UCSD-AML1 (cell line): ENCODE measurements around the gene REPIN1.

Experiments used
- DNase-seq: peaks from one replicate; lab custom pipeline; 2025; ENCODE audit not compliant: unreplicated experiment; lab: John Stamatoyannopoulos, UW

Gene REPIN1

DNA sequence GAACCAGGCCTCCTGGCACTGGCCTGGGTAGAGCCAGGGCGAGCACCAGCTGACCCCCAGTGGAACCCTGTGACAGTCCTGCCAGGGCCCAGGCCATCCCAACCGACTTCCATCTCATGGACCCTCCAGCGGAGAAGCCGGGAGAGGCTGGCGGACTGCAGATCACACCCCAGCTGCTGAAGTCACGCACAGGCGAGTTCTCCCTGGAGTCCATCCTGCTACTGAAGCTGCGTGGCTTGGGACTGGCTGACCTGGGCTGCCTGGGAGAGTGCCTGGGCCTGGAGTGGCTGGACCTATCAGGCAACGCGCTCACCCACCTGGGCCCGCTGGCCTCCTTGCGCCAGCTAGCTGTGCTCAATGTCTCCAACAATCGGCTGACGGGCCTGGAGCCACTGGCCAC, 31.9 kb upstream of the REPIN1 start:
- DNase-seq, result no peak

DNA sequence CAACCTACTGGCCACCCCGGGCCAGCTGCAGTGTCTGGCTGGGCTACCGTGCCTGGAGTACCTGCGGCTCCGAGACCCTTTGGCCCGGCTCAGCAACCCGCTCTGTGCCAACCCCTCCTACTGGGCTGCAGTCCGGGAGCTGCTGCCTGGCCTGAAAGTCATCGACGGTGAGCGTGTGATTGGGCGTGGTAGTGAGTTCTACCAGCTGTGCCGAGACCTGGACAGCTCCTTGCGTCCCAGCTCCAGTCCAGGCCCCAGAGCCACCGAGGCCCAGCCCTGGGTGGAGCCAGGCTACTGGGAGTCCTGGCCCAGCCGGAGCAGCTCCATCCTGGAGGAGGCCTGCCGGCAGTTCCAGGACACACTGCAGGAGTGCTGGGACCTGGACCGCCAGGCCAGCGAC, 31.4 kb upstream of the REPIN1 start:
- no peak for DNase-seq

DNA sequence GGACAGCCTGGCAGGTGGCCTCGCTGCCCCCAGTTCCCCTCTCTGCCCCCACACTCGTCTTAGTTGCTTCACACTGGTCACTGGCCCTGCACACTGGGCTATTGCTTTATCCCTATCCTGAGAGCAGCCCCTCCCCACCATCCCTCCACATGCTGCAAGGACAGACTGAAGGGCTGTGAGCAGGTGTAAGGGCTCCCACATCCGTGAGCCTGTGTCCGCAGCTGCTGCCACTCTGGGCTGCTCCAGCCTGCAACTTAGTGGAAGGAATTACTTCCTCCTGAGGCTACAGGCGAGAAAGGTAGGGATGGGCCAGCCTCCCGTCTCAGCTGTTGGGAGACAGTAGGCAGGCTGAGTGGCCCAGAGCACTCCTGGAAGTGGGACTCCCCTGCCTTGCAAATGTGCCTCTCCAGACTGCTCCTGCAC, 31.0 kb upstream of the REPIN1 start:
- no peak for DNase-seq

DNA sequence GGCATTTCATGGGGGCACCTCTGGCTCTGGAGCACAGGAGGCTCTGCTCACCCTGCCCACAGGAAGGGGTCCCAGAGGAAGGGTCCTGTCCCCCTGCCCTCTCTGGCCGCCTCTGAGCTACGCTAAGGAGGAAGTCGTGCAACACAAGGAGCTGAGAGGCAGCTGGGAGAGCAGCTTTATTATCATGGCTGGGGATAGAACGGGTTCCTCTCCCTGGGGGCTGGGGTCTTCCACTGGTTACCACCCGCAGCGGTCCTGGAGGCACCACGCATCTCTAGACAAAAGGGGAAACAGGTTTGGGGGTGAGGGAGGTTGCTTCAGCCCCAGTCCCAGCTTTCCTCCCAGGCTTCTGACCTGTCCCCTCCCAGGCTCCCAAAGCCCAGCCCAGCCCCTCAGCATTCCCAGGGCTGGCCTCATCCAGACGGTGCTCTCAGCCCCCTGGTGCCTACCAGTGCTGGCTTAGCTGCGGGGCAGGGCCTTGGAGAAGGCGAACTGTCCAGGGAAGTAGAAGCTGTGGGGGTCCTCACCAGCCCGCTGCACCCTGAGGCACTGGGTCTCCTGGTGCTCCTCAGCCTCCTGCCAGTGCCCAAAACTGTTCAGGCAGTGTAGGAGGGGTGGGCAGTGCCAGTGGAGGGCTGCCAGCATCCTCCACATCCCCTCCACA, 30.3 kb upstream of the REPIN1 start:
- no peak for DNase-seq

DNA sequence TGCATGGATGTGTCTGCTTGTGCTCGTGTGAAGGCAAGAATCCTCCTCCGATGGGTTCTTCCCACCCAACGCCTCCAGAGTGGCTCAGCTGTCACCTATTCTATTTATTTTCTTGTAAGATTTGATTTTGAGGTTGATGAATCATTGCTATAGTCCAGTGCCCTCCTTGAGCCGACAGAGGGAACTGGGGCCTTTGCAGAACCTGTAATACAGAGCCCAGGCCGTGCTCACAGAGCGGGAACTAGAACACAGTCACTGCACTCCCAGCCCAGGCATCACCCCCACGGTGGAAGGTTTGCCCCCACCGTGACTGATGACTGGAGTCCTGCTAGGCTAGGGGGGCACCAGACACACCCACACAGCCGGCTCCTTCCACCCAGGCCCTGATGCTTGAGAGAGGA, 29.2 kb upstream of the REPIN1 start:
- DNase-seq, result no peak

DNA sequence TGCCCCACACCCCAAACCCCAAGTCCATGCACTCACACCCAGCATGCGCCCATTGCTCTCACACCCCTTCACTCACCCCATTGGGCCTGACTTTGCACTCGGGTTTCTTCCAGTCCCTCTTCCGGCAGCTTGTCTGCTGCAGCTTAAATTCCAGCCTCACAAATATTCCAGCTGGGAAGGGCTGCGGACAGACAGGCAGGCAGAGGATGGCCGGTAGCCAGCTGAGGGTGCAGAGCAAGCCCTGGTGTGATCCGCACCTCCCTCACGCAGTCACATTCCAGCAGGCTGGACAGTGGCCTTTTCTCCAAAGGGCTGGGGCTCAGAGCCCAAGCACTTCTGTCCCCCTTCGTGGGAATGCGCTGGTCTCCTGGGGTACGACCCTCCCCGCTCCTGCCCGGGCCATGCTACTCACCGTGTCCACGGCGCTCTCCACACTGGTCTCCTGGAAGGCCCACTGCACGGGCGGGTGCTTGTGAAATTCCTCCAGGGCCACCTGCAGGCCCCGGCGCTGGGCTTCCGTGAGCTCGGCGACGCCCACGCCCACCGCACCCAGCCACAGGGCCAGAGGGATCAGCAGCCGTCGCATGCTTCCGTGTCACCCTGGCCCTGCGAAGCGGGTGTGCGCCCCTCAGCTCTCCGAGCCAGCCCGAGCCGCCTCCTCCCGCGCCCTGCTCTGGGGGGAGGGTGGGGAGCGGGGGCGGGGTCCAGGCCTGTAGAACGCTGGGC, 28.4 kb upstream of the REPIN1 start:
- no peak for DNase-seq

DNA sequence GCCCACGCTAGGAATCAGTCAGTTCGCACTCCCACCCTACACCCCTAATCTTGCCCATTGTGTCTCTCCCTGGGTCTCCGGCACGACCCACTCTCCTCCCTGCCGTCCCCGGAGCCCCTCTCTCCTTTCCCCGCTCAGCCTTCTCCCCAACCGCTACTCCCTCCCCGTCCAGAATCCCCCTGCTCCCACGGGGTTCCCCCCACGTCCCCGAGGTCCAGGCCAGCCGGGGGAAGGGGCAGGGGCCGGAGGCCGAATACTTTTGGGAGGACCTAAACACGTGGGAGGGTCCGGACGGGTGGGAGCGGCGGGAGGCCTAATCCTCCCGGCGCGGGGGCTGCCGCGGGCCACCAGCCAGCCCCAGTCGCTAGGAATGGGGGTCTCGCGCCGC, 27.8 kb upstream of the REPIN1 start:
- DNase-seq, result no peak

DNA sequence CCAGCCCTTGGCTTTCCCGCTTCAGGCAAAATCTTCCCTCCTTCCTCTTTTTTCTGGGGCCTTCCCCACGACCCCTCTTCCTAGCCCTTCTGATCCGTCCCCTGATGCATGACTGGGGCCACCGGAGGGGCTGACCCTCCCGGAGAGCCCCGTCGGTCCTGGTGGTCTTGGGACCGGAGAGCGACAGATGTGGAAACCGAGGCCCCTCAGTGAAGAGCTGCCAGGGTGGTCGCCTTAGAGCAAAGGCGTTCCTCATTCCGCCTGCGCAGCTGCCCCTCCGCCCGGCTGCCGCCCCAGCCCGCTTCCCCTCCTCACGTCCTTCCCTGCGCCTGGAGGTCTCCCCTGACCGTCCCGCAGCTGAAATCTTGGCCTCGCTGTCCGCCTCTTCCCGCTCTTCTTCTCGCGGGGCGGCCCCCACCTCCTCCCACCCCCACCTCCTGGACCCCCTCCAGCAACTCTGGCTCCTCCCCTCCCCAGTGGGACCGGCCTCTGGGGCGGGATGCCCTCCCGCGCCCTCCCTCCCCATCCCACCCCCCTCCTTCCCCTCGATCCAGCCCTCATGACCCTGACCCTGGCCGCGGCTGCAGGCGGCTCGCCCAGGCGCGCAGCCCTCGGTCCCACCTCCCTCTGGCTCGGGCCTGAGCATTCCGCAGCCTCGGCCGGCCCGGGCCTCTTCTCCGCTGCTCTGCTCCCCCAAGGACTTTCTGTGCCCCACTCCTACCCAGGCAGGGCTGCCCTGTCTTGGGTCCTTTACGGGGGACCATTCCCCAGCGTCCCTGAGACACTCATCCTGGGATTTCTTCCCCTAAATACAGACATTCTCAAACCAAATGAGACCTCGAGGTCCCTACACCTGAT, 27.1 kb upstream of the REPIN1 start, which contains the start of gene RARRES2:
Gene RARRES2, minus strand, starts transcription at position 367 of the 858 bp plus-strand sequence. CDS start 1,020 bp downstream, outside the sequence.
- DNase-seq, result no peak

DNA sequence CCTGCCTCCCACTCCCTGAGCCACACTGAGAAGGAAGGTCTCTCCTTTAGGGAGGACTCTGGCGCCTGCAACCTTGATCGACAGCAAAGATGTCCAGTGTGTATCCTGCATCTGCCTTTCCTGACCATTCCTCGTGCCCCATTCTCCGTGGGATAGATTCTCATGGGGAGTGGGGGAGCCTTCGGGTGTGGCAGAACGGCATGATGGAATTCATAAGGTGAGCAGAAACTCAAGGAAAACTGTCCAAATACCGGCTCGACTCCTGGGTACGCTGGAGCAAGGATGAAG, 26.6 kb upstream of the REPIN1 start:
- DNase-seq, result no peak

DNA sequence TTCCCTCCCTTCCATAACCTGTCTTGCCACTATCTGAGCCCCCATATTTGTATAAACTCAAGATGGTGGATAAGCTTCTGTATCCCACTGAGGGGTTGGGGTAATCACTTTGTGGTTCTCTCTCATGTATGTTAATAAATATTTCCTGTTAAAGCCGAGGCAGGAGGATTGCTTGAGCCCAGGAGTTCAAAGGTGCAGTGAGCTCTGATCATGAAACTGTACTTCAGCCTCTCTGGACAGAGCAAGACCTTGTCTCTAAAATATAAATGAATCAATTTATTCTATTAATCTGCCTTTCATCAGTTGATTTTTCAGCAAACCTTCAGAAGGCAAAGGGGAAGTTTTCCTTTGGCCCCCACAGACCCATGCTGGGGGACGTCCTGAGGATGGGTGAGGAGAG, 25.4 kb upstream of the REPIN1 start:
- DNase-seq, result no peak

DNA sequence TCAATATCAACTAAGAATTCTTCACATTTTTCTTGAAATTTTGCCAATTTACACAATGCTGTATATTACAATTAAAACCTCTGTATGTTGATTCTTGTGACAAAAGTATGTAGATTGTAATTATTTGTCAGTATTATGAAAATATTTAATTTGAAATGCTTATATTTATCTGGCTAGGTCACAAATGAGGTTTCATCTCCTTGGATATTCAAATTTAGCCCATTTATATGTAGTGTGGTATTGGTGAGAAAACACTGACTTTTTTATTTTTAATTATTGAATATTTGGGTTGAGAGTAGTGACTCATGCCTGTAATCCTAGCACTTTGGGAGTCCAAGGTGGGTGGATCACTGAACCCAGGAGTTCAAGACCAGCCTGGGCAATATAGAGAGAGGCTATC, 24.3 kb upstream of the REPIN1 start:
- no peak for DNase-seq

DNA sequence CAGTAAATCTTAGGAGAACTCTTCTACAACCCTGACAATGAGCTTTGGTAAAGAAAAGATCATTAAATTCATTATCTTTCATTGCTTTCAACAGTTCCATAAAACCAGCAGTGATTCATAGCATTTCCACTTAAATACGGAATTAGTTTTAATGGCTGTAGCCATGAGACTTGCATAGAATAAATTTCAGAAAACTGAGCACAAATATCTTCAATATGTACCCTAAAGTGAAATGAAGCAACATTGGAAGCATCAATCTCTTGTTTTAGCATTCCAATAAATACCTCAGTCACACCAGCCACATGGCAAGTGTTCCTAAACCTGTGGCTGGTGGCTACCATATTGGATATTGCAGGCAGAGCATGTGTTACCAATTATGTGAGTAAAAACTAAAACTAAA, 23.6 kb upstream of the REPIN1 start:
- no peak for DNase-seq

DNA sequence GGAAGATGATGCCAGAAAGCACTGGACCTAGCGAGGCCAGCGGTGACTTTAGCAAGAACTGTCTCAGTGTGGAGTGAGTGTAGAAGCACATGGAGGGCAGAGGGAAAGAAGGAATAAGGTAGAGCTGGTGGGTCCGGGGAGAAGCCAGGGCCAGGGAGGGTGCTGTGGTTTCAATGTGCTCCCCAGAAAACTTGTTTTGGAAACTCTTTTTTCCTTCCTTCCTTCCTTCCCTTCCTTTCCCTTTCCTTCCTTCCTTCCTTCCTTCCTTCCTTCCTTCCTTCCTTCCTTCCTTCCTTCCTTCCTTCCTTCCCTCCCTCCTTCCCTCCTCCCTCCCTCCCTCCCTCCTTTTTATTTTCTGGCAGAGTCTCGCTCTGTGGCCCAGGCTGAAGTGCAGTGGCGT, 21.7 kb upstream of the REPIN1 start:
- DNase-seq, result no peak

DNA sequence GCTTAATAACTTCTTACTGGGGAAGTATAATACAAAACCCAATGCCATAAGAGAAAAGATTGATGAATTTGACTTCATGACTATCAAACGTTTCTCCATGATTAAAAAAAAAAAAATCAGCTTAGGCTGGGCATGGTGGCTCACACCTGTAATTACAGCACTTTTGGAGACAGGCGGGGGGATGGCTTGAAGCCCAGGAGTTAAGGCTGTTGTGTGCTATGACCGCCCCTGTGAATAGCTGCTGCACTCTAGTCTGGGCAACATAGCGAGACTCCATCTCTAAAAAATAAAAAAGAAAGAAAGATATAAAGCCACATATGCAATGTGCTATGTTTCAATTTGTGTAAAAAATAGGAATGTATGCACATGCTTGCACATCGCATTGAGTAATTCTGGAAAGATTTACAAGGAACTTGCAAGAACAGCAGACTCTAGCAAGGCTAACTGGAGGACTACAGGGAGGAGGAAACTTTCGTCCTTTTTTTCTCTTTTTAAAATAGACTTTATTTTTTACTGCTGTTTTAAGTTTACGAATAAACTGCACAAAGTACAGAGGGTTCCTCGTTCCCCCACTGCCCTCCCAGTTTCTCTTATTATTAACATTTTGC, 16.9 kb upstream of the REPIN1 start:
- DNase-seq, result no peak

DNA sequence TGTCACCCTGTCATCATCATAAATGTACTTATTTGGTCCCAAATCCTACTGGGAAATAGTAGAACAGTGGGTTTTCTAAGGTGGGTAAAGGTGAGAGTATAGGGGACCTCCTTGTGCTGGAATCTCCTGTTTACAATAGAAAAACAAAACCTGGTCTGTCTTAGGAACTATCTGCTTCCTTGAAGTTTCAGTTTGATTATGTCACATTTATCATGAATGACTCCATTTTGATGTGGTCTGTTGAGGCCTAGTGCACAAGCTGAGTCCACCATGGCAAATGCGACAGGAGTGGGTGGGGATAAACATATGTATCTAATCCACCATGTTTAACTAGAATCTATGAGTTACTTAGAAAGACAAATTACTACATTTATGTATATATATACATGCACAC, 13.0 kb upstream of the REPIN1 start:
- DNase-seq, result no peak

DNA sequence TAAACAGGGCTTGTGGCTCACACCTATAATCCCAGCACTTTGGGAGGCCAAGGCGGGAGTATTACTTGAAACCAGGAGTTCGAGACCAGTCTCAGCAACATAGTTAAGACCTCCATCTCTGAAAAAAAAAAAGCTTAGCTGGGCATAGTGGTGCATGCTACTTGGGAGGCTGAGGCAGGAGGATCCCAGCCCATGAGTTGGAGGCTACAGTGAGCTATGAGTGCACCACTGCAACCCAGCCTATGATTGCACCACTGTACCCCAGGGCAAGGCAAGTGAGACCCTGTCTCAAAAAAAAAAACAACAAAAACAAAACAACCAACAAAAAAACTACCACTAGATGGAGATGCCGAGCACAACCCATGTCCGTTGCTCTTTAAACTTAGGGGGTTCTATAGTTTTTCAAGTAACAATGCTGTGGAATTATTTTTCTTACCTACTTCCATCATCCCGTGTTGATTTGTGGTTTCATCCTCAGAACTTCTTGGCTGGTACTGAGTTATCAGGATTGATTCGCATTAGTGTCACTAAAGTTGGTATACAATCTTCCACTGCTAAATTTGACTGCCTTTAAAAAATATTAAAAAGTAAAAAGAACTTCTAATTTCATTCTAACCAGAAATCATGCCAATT, 12.2 kb upstream of the REPIN1 start:
- no peak for DNase-seq

DNA sequence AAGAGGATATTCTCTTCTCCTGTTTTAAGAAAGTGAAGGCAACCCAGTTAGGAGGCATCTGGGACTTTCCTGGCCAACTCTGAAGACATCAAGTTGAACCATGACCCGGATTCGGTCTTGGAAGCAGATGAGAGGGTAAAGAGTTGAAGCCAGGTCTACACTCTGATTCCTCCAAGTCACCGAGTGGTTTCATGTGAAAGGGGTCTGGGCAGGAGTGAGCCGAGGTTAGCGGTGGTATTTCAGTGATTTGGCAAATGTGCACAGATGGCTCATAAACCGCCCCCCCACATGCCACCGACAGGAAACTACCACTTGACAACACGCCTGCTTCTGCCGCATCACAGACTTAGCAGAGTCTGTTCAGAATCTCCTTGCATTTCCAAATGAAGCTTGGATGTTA, 11.4 kb upstream of the REPIN1 start:
- no peak for DNase-seq

DNA sequence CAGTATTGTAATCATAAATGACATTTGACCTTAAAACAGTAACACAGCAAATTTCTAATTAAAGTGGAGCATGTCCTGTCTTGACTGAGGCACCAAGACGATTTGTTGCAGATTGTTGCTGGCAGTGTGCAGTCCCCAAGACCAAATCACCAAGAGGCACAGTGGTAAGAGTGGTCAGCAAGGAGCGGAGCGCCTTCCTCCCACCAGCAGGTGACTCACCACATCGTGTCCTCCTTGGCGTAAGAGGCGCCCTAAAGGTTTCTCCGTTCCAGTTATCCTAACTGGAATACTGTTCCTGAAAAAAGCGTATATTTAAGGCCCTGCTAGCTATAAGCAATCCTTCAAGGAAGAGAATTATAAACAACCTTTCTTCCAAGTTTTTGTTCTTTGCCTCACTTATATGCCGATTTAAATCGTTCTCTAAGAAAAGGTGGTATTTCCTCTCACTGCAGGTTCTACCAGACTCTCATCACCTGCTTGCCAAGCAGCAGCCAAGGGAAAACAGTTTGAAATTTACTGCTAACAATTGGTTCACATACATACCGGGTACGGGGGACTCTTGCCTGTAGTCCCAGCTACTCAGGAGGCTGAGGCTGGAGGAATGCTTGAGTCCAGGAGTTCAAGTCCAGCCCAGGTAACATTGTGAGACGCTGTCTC, 10.7 kb upstream of the REPIN1 start:
- no peak for DNase-seq

DNA sequence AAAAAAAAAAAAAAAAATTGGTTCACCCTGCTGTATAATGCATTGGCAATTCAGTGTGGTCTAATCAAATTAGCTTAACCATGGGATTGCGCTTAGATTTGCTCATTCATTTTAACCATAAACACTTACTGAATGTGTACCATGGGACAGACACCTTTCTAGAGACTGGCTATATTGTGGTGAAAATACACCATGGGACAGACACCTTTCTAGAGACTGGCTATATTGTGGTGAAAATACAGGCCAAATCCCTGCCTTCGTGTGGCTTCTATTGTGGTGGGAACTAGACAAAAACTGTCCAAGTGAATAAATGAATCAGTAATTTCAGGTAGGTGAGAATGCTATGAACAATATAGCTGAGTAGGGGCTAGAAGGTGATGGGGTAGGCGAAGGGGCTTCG, 10.2 kb upstream of the REPIN1 start:
- no peak for DNase-seq

DNA sequence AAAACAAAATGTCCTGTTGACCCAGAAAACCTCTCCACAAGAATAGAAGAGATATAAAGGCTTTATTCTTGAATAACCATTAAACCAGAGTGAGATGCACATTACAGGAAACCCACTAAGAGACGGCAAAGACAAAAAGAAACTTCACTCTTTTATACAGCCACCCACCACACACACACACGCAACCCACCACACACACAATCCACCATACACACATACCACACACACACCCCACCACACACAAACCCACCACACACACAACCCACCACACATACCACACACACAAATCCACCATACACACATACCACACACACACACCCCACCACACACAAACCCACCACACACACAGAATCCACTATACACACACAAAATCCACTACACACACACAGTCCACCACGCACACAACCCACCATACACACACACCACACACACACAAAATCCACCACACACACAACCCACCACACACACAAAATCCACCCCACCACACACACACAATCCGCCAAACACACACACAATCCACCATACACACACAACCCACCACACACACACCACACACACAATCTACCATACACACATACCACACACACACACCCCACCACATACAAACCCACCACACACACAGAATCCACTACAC, 9.5 kb upstream of the REPIN1 start:
- no peak for DNase-seq
